Neural cell (in vitro differentiated cells): Measurements from ENCODE around the gene BOD1. TPM values are rescaled to one million over a fixed set of nuclear protein-coding genes. Genes with fewer than 3 reads are reported as not detected.

ENCODE experiments used
- H2AFZ ChIP-seq: fragments of 200-600, 300-800 bp; sonication (generic), shearing (Covaris generic); 2 replicates; pipeline ENCODE4 v1.6.0; 2014; ENCODE audit warnings: low read depth, mild to moderate bottlenecking, antibody characterized with exemption, low read length, moderate library complexity
- H3F3A ChIP-seq: fragments of 200-600 bp; shearing (Covaris generic); 2 replicates; pipeline ENCODE4 v1.6.1; 2016; ENCODE audit warnings: mild to moderate bottlenecking, moderate library complexity, mixed read lengths, antibody characterized with exemption, low read length; ENCODE audit not compliant: insufficient read depth, poor library complexity, severe bottlenecking
- H3K27ac ChIP-seq: fragments of 200-600, 300-800 bp; sonication (generic), shearing (Covaris generic); 2 replicates; pipeline ENCODE4 v1.5.1; 2014; ENCODE audit warnings: mild to moderate bottlenecking, low read length, moderate library complexity
- H3K27me3 ChIP-seq: fragments of 300-800, 200-600 bp; sonication (generic), shearing (Covaris generic); 2 replicates; pipeline ENCODE4 v1.6.0; 2014; ENCODE audit warnings: mild to moderate bottlenecking, low read depth, low read length, moderate library complexity; ENCODE audit not compliant: insufficient read depth
- H3K36me3 ChIP-seq: fragments of 300-800, 200-600 bp; sonication (generic), shearing (Covaris generic); 2 replicates; pipeline ENCODE4 v1.5.1; 2014; ENCODE audit warnings: mild to moderate bottlenecking, antibody characterized with exemption, low read length, moderate library complexity; ENCODE audit not compliant: insufficient read depth
- H3K4me2 ChIP-seq: fragments of 300-800, 200-600 bp; sonication (generic), shearing (Covaris generic); 2 replicates; pipeline ENCODE4 v1.6.0; 2014; ENCODE audit warnings: mild to moderate bottlenecking, low read length
- H3K4me3 ChIP-seq: fragments of 300-800, 200-600 bp; sonication (generic), shearing (Covaris generic); 2 replicates; pipeline ENCODE4 v1.5.1; 2014; ENCODE audit warnings: mild to moderate bottlenecking, low read length, moderate library complexity
- H3K79me2 ChIP-seq: fragments of 200-600 bp; shearing (Covaris generic); replicated peaks from 2 replicates; pipeline ENCODE4 v1.6.0; 2014; ENCODE audit warnings: mild to moderate bottlenecking, low read length, moderate library complexity; ENCODE audit not compliant: insufficient read depth
- H3K9ac ChIP-seq: fragments of 300-800, 200-600 bp; sonication (generic), shearing (Covaris generic); 2 replicates; pipeline ENCODE4 v1.6.1; 2016; ENCODE audit warnings: mild to moderate bottlenecking, low read length, mixed read lengths
- H3K9me2 ChIP-seq: fragments of 200-600 bp; shearing (Covaris generic); 2 replicates; pipeline ENCODE4 v1.6.1; 2016; ENCODE audit warnings: mild to moderate bottlenecking, low read length, mixed read lengths; ENCODE audit not compliant: insufficient read depth
- H3K9me3 ChIP-seq: fragments of 200-600, 300-800 bp; sonication (generic), shearing (Covaris generic); 2 replicates; pipeline ENCODE4 v1.6.1; 2016; ENCODE audit warnings: mild to moderate bottlenecking, mixed run types, low read length, moderate library complexity, mixed read lengths
- H4K20me1 ChIP-seq: fragments of 200-600 bp; shearing (Covaris generic); 2 replicates; pipeline ENCODE4 v1.6.1; 2016; ENCODE audit warnings: mild to moderate bottlenecking, mixed run types; ENCODE audit not compliant: insufficient read depth
- EP300 ChIP-seq: fragments of 450-650 bp; conservative IDR thresholded peaks from 2 replicates; pipeline ENCODE4 v1.6.1; 2014; ENCODE audit warnings: antibody characterized with exemption, mild to moderate bottlenecking, moderate library complexity; ENCODE audit not compliant: poor library complexity, severe bottlenecking
- EZH2 ChIP-seq: fragments of 200-600, 300-800 bp; shearing (Covaris generic), sonication (generic); IDR thresholded peaks from 2 replicates; pipeline ENCODE4 v1.6.1; 2014; ENCODE audit warnings: antibody characterized with exemption, low read length, borderline replicate concordance, mild to moderate bottlenecking; ENCODE audit not compliant: insufficient read depth, poor library complexity, severe bottlenecking
- MXI1 ChIP-seq: fragments of 450-650 bp; conservative IDR thresholded peaks from 2 replicates; pipeline ENCODE4 v1.6.1; 2014; ENCODE audit warnings: antibody characterized with exemption, mild to moderate bottlenecking; ENCODE audit not compliant: poor library complexity, severe bottlenecking
- POLR2AphosphoS5 ChIP-seq: IDR thresholded peaks from 2 replicates; pipeline ENCODE4 v1.6.1; 2012
- RAD21 ChIP-seq: fragments of 450-650 bp; conservative IDR thresholded peaks from 2 replicates; pipeline ENCODE4 v1.6.1; 2014; ENCODE audit warnings: antibody characterized with exemption, mild to moderate bottlenecking, moderate library complexity
- REST ChIP-seq: IDR thresholded peaks from 2 replicates; pipeline ENCODE4 v1.6.1; 2012; ENCODE audit warnings: borderline replicate concordance
- SMC3 ChIP-seq: fragments of 450-650 bp; conservative IDR thresholded peaks from 2 replicates; pipeline ENCODE4 v1.6.1; 2014; ENCODE audit warnings: antibody characterized with exemption, mild to moderate bottlenecking, moderate library complexity; ENCODE audit not compliant: poor library complexity
- TAF1 ChIP-seq: IDR thresholded peaks from 2 replicates; pipeline ENCODE4 v1.6.1; 2012; ENCODE audit warnings: low read depth
- polyA plus RNA-seq: library from polyadenylated mRNA; depleted of rRNA; stranded (reverse); fragments of >200 nt; gene quantifications from 2 replicates; pipeline ENCODE4 v1.2.3, GENCODE V29; 2014
- TF ChIP-seq, protein P1 (sequence below): fragments of 450-650 bp; IDR thresholded peaks from 2 replicates; pipeline ENCODE4 v1.5.1; 2014; ENCODE audit warnings: antibody characterized with exemption, mild to moderate bottlenecking, moderate library complexity; ENCODE audit not compliant: poor library complexity, severe bottlenecking

BOD1 gene
- polyA plus RNA-seq, 1 donor from 2014 or later = 178 TPM

GRCh38 chr5:173622183-173623047 is 6.0 kb upstream of the BOD1 start:
- Histone ChIP-seq H2AFZ (no peak overlapping the region), H3K9ac (no peak overlapping the region), H3K9me2 (no peaks in the 10 kb centered on the region), H4K20me1 (no peaks in the 10 kb centered on the region), H3K36me3 (no peaks in the 10 kb centered on the region), H3K9me3 (no peaks in the 10 kb centered on the region), H3K27me3 (no peaks in the 10 kb centered on the region), H3K4me3 (no peak overlapping the region), H3K79me2 (no peaks in the 10 kb centered on the region), H3K4me2 (no peak overlapping the region), H3F3A (no peaks in the 10 kb centered on the region), H3K27ac (no peak overlapping the region)
- TF ChIP-seq MXI1 (no peak), RAD21 (no peak), SMC3 (no peak), REST (no peak), EZH2 (no peak), TAF1 (no peak), EP300 (no peak), POLR2AphosphoS5 (no peak)
- TF ChIP-seq, protein P1, sequence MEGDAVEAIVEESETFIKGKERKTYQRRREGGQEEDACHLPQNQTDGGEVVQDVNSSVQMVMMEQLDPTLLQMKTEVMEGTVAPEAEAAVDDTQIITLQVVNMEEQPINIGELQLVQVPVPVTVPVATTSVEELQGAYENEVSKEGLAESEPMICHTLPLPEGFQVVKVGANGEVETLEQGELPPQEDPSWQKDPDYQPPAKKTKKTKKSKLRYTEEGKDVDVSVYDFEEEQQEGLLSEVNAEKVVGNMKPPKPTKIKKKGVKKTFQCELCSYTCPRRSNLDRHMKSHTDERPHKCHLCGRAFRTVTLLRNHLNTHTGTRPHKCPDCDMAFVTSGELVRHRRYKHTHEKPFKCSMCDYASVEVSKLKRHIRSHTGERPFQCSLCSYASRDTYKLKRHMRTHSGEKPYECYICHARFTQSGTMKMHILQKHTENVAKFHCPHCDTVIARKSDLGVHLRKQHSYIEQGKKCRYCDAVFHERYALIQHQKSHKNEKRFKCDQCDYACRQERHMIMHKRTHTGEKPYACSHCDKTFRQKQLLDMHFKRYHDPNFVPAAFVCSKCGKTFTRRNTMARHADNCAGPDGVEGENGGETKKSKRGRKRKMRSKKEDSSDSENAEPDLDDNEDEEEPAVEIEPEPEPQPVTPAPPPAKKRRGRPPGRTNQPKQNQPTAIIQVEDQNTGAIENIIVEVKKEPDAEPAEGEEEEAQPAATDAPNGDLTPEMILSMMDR = no peak

- no peaks in the 10 kb centered on the region for H3F3A ChIP-seq
- no peak overlapping the region for H3K4me3 ChIP-seq
- no peak overlapping the region for H3K27ac ChIP-seq
- no peaks in the 10 kb centered on the region for H4K20me1 ChIP-seq
- H2AFZ ChIP-seq = no peak overlapping the region
- H3K27me3 ChIP-seq = no peaks in the 10 kb centered on the region
- no peaks in the 10 kb centered on the region for H3K79me2 ChIP-seq
- no peaks in the 10 kb centered on the region for H3K36me3 ChIP-seq
- H3K4me2 ChIP-seq = no peak overlapping the region
- TF ChIP-seq EZH2 = no peak
- TF ChIP-seq, protein P1 = no peak
- no peak for TF ChIP-seq POLR2AphosphoS5
- TF ChIP-seq SMC3 = no peak
- no peak for TF ChIP-seq TAF1
- no peak for TF ChIP-seq RAD21
- TF ChIP-seq REST = no peak
- no peak for TF ChIP-seq MXI1
- TF ChIP-seq EP300 = no peak
- no peaks in the 10 kb centered on the region for H3K9me2 ChIP-seq
- H3K9ac ChIP-seq = no peak overlapping the region
- no peaks in the 10 kb centered on the region for H3K9me3 ChIP-seq
These were observed 4.3 kb upstream of the BOD1 start for GRCh38 chr5:173620784-173621183.
